K562 (cell line): ENCODE measurements around the gene CCSER1.

Source experiments
- NR2C1 ChIP-seq, 2 experiments: fragments of 450-650 bp; IDR thresholded peaks; 2 replicates each; pipeline ENCODE4 v1.6.1; 2017; ENCODE audit warnings: mild to moderate bottlenecking in 2 of 2, antibody characterized with exemption in 1 of 2, inconsistent platforms in 1 of 2, missing compliant biosample characterization in 1 of 2, missing genetic modification characterization in 1 of 2
- POLR2AphosphoS5 ChIP-seq: IDR thresholded peaks from 2 replicates; pipeline ENCODE4 v1.6.1; 2011; ENCODE audit warnings: mild to moderate bottlenecking, low read depth, low read length, moderate library complexity; ENCODE audit not compliant: control insufficient read depth, insufficient read depth
- POLR2H ChIP-seq: IDR thresholded peaks from 2 replicates; pipeline ENCODE4 v1.6.1; 2016; ENCODE audit warnings: missing genetic modification characterization, low read depth, mild to moderate bottlenecking, control low read depth, missing compliant biosample characterization, moderate library complexity
- TGIF2 ChIP-seq: sonication (generic); formaldehyde crosslinking; IDR thresholded peaks from 2 replicates; pipeline ENCODE4 v1.8.1; 2022; ENCODE audit warnings: mild to moderate bottlenecking, missing genetic modification reagents, moderate library complexity
- ZFX ChIP-seq: sonication (generic); formaldehyde crosslinking; IDR thresholded peaks from 2 replicates; pipeline ENCODE4 v1.8.0; 2022; ENCODE audit warnings: mild to moderate bottlenecking, missing genetic modification reagents, moderate library complexity
- ZZZ3 ChIP-seq: fragments of 450-650 bp; IDR thresholded peaks from 2 replicates; pipeline ENCODE4 v1.6.1; 2016; ENCODE audit warnings: antibody characterized with exemption, mild to moderate bottlenecking, moderate library complexity
- TF ChIP-seq, protein P1 (sequence below): IDR thresholded peaks from 3 replicates; pipeline ENCODE4 v1.6.1; 2011; ENCODE audit warnings: borderline replicate concordance, mild to moderate bottlenecking, moderate library complexity; ENCODE audit not compliant: insufficient read length; ENCODE audit errors: extremely low read depth

DNA sequence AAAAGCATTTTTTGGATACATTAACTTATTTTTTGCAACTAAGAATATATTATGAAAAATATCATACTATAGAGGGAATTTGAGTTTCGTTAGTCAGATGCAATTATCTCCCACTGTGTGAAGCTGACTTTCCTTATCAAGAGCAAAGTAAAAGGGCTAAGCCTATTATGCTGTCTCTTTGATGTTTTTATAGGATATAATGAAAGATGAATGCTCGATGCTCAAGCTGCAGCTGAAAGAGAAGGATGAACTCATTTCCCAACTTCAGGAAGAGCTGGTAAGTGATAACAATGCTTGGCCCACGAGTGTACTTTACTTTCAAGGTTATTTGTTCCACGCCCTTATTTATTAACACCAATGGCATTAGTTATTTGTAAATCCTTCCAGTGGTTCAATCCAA, 688.4 kb downstream of the CCSER1 start:
- TF ChIP-seq ZZZ3 (no peak), TGIF2 (CRISPR knock-in tag) (no peak), POLR2H (no peak), POLR2AphosphoS5 (no peak), ZFX (CRISPR knock-in tag) (no peak), NR2C1 (IDR thresholded peaks at IDR 0.05) (no peak), NR2C1 (tag; IDR thresholded peaks at IDR 0.05) (no peak)
- TF ChIP-seq, protein P1, sequence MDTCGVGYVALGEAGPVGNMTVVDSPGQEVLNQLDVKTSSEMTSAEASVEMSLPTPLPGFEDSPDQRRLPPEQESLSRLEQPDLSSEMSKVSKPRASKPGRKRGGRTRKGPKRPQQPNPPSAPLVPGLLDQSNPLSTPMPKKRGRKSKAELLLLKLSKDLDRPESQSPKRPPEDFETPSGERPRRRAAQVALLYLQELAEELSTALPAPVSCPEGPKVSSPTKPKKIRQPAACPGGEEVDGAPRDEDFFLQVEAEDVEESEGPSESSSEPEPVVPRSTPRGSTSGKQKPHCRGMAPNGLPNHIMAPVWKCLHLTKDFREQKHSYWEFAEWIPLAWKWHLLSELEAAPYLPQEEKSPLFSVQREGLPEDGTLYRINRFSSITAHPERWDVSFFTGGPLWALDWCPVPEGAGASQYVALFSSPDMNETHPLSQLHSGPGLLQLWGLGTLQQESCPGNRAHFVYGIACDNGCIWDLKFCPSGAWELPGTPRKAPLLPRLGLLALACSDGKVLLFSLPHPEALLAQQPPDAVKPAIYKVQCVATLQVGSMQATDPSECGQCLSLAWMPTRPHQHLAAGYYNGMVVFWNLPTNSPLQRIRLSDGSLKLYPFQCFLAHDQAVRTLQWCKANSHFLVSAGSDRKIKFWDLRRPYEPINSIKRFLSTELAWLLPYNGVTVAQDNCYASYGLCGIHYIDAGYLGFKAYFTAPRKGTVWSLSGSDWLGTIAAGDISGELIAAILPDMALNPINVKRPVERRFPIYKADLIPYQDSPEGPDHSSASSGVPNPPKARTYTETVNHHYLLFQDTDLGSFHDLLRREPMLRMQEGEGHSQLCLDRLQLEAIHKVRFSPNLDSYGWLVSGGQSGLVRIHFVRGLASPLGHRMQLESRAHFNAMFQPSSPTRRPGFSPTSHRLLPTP: no peak
